Loucy (cell line): ENCODE measurements around the gene SLC15A5.

ENCODE experiments used
- H2AFZ ChIP-seq: fragments of 200-600 bp; sonication (generic); 2 replicates; pipeline ENCODE4 v1.6.0; 2016; ENCODE audit warnings: antibody characterized with exemption, mild to moderate bottlenecking, low read length, moderate library complexity
- H3F3A ChIP-seq: fragments of 200-600 bp; 2 replicates; pipeline ENCODE4 v1.6.0; 2016; ENCODE audit warnings: antibody characterized with exemption, low read depth, mild to moderate bottlenecking
- H3K27me3 ChIP-seq: fragments of 200-600 bp; sonication (generic); 2 replicates; pipeline ENCODE4 v1.6.1; 2014; ENCODE audit warnings: low read length, mild to moderate bottlenecking; ENCODE audit not compliant: insufficient read depth, poor library complexity, severe bottlenecking
- H3K36me3 ChIP-seq: fragments of 200-600 bp; sonication (generic); 2 replicates; pipeline ENCODE4 v1.6.1; 2016; ENCODE audit warnings: low read length; ENCODE audit not compliant: insufficient read depth
- H3K4me1 ChIP-seq: fragments of 200-600 bp; sonication (generic); 2 replicates; pipeline ENCODE4 v1.5.1; 2014; ENCODE audit warnings: low read length, mild to moderate bottlenecking; ENCODE audit not compliant: insufficient read depth, poor library complexity, severe bottlenecking
- H3K4me2 ChIP-seq: fragments of 200-600 bp; sonication (generic); 2 replicates; pipeline ENCODE4 v1.6.0; 2014; ENCODE audit warnings: antibody characterized with exemption, low read length, low read depth, mild to moderate bottlenecking; ENCODE audit not compliant: poor library complexity, severe bottlenecking
- H3K4me3 ChIP-seq: fragments of 200-600 bp; sonication (generic); 2 replicates; pipeline ENCODE4 v1.5.1; 2014; ENCODE audit warnings: low read length, mild to moderate bottlenecking, mixed read lengths; ENCODE audit not compliant: poor library complexity, severe bottlenecking
- H3K79me2 ChIP-seq: fragments of 200-600 bp; sonication (generic); 2 replicates; pipeline ENCODE4 v1.6.1; 2014; ENCODE audit warnings: low read length; ENCODE audit not compliant: insufficient read depth
- H3K9ac ChIP-seq: fragments of 200-600 bp; sonication (generic); 2 replicates; pipeline ENCODE4 v1.6.0; 2014; ENCODE audit warnings: mild to moderate bottlenecking, low read depth, low read length, moderate library complexity; ENCODE audit not compliant: poor library complexity, severe bottlenecking
- H3K9me2 ChIP-seq: fragments of 200-600 bp; sonication (generic); replicated peaks from 2 replicates; pipeline ENCODE4 v1.6.1; 2016; ENCODE audit warnings: low read depth, low read length, mixed read lengths
- H3K9me3 ChIP-seq: fragments of 200-600 bp; sonication (generic); 2 replicates; pipeline ENCODE4 v1.6.1; 2014; ENCODE audit warnings: mild to moderate bottlenecking, antibody characterized with exemption, low read length, low read depth; ENCODE audit not compliant: insufficient read depth
- H4K20me1 ChIP-seq: fragments of 200-600 bp; sonication (generic); 2 replicates; pipeline ENCODE4 v1.6.0; 2014; ENCODE audit warnings: antibody characterized with exemption, low read length, mild to moderate bottlenecking; ENCODE audit not compliant: insufficient read depth, poor library complexity, severe bottlenecking
- CTCF ChIP-seq: fragments of 200-600 bp; sonication (generic); conservative IDR thresholded peaks from 2 replicates; pipeline ENCODE4 v1.5.1; 2014; ENCODE audit warnings: mild to moderate bottlenecking, antibody characterized with exemption, low read length
- EZH2phosphoT487 ChIP-seq: fragments of 200-600 bp; IDR thresholded peaks from 2 replicates; pipeline ENCODE4 v1.6.1; 2018; ENCODE audit warnings: antibody characterized with exemption, mild to moderate bottlenecking, moderate library complexity, borderline replicate concordance

The SLC15A5 gene

GRCh38 chr12:16310934-16311333 is 33.4 kb upstream of the SLC15A5 start:
- Histone ChIP-seq H3K4me3 (no peak overlapping the region), H3K9ac (no peak overlapping the region)
- TF ChIP-seq CTCF = no peak
- TF ChIP-seq EZH2phosphoT487 = no peak

GRCh38 chr12:16307856-16308475 is 30.5 kb upstream of the SLC15A5 start:
- no peak overlapping the region for H2AFZ ChIP-seq
- H3K4me3 ChIP-seq = no peak overlapping the region
- no peaks in the 10 kb centered on the region for H3K4me1 ChIP-seq
- TF ChIP-seq EZH2phosphoT487 (no peak), CTCF (no peak)
- no peaks in the 10 kb centered on the region for H3K9me3 ChIP-seq
- H3K27me3 ChIP-seq = no peaks in the 10 kb centered on the region
- H3F3A ChIP-seq = no peaks in the 10 kb centered on the region
- no peaks in the 10 kb centered on the region for H3K36me3 ChIP-seq
- H3K9ac ChIP-seq = no peak overlapping the region
- H3K79me2 ChIP-seq = no peaks in the 10 kb centered on the region
- H3K9me2 ChIP-seq = no peaks in the 10 kb centered on the region; the same call in 1 of the 2 replicates
- H3K4me2 ChIP-seq = no peak overlapping the region
- no peaks in the 10 kb centered on the region for H4K20me1 ChIP-seq

More at GRCh38 chr12:16310934-16311333, 33.4 kb upstream of the SLC15A5 start:
- Histone ChIP-seq H3K9me3 (no peaks in the 10 kb centered on the region), H2AFZ (no peak overlapping the region), H3F3A (no peaks in the 10 kb centered on the region), H3K36me3 (no peaks in the 10 kb centered on the region), H4K20me1 (no peaks in the 10 kb centered on the region), H3K27me3 (no peaks in the 10 kb centered on the region), H3K4me2 (no peak overlapping the region), H3K9me2 (no peaks in the 10 kb centered on the region), H3K79me2 (no peaks in the 10 kb centered on the region), H3K4me1 (no peaks in the 10 kb centered on the region)

- Histone ChIP-seq H3K4me1 (no peaks in the 10 kb centered on the region), H3K36me3 (no peaks in the 10 kb centered on the region), H3K27me3 (no peaks in the 10 kb centered on the region), H3K9me3 (no peaks in the 10 kb centered on the region), H3K9ac (no peak overlapping the region), H3K4me3 (no peak overlapping the region), H2AFZ (no peak overlapping the region), H3K4me2 (no peak overlapping the region), H3F3A (no peaks in the 10 kb centered on the region), H3K9me2 (no peaks in the 10 kb centered on the region; the same call in 1 of the 2 replicates), H3K79me2 (no peaks in the 10 kb centered on the region), H4K20me1 (no peaks in the 10 kb centered on the region)
- TF ChIP-seq EZH2phosphoT487 (no peak), CTCF (no peak)
Measured at GRCh38 chr12:16303939-16304338, 26.5 kb upstream of the SLC15A5 start.
